ENCODE data around the gene PXDC1.
A peak's percentile ranks its signal among the peaks of the same experiment; 100 is the strongest.

Gene PXDC1

DNA sequence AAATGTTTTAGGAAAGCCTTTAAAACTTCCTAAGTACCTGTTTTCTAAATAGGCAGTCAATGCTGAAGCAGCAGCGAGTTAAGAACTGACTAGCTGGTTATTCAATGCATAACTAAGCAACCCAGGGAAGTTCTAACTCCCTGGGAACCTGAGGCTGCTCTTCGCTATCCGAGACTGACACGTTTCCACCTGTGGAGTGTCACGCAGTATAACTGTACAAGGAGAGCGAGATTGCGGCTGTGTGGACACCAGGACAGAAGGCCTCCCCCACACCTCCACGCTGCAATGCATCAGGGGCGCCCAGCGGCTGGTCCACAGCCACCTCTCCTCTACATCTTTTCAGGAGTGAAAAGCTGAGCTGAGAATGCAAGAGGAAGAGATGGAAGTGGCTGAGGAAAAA lies 8.0 kb downstream of the PXDC1 start:
- H3K9ac ChIP-seq (ENCODE audit: low read depth, low read length, poor library complexity, severe bottlenecking): no peak overlapping the region
- H3K79me2 ChIP-seq (ENCODE audit: insufficient read depth, low read length): no peaks in the 10 kb centered on the region
- H3K4me3 ChIP-seq (ENCODE audit: low read length, poor library complexity, severe bottlenecking): no peak overlapping the region
- no peaks in the 10 kb centered on the region for H3F3A ChIP-seq (ENCODE audit: low read depth)
- no peaks in the 10 kb centered on the region for H3K36me3 ChIP-seq (ENCODE audit: insufficient read depth, low read length)
- H2AFZ ChIP-seq (ENCODE audit: low read length): 0 out of 2 replicates have a peak overlapping the region, but pooled peaks have one; percentile 32
- no peaks in the 10 kb centered on the region for H3K9me2 ChIP-seq (replicated peaks; ENCODE audit: low read depth, low read length)
- TF ChIP-seq EZH2phosphoT487 (IDR thresholded peaks at IDR 0.05; ENCODE audit: borderline replicate concordance): no peak
- TF ChIP-seq, protein P1, sequence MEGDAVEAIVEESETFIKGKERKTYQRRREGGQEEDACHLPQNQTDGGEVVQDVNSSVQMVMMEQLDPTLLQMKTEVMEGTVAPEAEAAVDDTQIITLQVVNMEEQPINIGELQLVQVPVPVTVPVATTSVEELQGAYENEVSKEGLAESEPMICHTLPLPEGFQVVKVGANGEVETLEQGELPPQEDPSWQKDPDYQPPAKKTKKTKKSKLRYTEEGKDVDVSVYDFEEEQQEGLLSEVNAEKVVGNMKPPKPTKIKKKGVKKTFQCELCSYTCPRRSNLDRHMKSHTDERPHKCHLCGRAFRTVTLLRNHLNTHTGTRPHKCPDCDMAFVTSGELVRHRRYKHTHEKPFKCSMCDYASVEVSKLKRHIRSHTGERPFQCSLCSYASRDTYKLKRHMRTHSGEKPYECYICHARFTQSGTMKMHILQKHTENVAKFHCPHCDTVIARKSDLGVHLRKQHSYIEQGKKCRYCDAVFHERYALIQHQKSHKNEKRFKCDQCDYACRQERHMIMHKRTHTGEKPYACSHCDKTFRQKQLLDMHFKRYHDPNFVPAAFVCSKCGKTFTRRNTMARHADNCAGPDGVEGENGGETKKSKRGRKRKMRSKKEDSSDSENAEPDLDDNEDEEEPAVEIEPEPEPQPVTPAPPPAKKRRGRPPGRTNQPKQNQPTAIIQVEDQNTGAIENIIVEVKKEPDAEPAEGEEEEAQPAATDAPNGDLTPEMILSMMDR (conservative IDR thresholded peaks at IDR 0.05; ENCODE audit: low read length): no peak
- peaks cover 38% of the 10 kb centered on the region for H3K4me1 ChIP-seq (ENCODE audit: insufficient read depth, low read length, poor library complexity, severe bottlenecking)
- no peaks in the 10 kb centered on the region for H3K9me3 ChIP-seq (ENCODE audit: insufficient read depth, low read depth, low read length)
- H4K20me1 ChIP-seq (ENCODE audit: insufficient read depth, low read length, poor library complexity, severe bottlenecking): no peaks in the 10 kb centered on the region
- H3K4me2 ChIP-seq (ENCODE audit: low read depth, low read length, poor library complexity, severe bottlenecking): no peak overlapping the region
- no peaks in the 10 kb centered on the region for H3K27me3 ChIP-seq (ENCODE audit: insufficient read depth, low read length, poor library complexity, severe bottlenecking)

DNA sequence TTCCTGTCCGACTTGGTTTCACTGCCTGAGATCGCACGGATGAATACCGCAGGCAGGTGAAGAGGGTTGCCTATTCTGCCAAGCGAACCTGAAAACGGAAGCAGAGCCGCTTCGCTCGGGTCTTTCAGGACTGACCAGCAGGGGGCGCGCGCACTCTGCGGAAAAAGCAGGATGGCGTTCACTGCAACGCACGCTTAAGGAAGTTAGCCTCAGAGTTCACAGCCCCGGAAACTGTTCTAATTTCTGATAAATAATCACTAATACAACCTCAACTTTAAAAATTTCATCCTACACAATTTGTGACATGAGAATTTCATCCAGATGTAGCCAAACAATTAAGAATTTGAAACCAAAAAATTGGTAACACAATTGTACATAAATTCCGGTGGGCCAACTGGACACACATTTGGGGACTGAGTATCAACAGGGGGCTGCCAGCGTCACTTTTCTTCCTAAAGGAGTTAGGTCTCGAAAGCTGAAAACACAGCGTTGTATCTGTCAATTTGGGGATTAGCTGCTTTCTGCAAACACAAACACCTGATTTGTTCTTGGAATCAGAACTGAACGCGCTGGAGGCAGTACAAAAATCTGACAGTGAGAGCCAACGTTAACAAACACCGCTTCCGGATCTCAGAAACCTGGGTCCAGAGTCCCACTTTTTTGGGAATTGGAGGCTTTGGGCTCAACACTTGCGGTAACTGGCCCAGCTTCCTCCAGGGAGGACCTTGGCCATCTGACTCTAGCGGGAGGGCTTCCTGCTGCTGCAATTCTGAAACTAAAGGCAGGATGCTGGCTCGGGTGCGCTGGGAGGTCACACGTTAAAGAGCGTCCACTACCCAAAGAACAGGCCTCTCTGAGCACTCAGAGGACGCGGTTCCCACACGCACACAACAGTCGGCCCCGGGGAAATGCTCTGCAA lies 8.8 kb downstream of the PXDC1 start:
- peak overlapping the region; percentile 54 for H3K4me3 ChIP-seq (ENCODE audit: low read length, poor library complexity, severe bottlenecking)

DNA sequence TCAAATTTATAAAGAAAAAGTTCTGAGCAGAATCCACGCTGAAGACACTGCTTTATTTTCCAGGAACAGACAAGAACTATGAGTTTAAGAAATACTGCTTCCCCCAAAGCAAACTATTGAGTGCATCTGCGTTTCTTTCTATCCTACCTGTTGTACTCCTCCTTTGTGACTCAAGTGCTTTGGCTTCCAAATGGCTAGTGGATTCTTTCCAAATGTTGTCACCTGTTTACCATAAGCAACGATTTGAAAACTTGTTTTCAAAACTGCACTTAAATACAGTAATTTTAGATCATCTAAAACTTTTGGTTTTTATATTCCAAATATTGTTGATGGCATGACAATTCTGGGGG lies 9.5 kb downstream of the PXDC1 start:
- no peaks in the 10 kb centered on the region for H4K20me1 ChIP-seq (ENCODE audit: insufficient read depth, low read length, poor library complexity, severe bottlenecking)
- peak overlapping the region; percentile 54 for H3K4me3 ChIP-seq (ENCODE audit: low read length, poor library complexity, severe bottlenecking)
- H3K9me3 ChIP-seq (ENCODE audit: insufficient read depth, low read depth, low read length): no peaks in the 10 kb centered on the region
- H2AFZ ChIP-seq (ENCODE audit: low read length): peak overlapping the region; percentile 98
- TF ChIP-seq, protein P1 (conservative IDR thresholded peaks at IDR 0.05; ENCODE audit: low read length): no peak
- TF ChIP-seq EZH2phosphoT487 (IDR thresholded peaks at IDR 0.05; ENCODE audit: borderline replicate concordance): no peak
- H3F3A ChIP-seq (ENCODE audit: low read depth): no peaks in the 10 kb centered on the region
- no peaks in the 10 kb centered on the region for H3K36me3 ChIP-seq (ENCODE audit: insufficient read depth, low read length)
- no peaks in the 10 kb centered on the region for H3K9me2 ChIP-seq (replicated peaks; ENCODE audit: low read depth, low read length)
- no peaks in the 10 kb centered on the region for H3K79me2 ChIP-seq (ENCODE audit: insufficient read depth, low read length)
- H3K4me1 ChIP-seq (ENCODE audit: insufficient read depth, low read length, poor library complexity, severe bottlenecking): peaks cover 33% of the 10 kb centered on the region
- H3K27me3 ChIP-seq (ENCODE audit: insufficient read depth, low read length, poor library complexity, severe bottlenecking): no peaks in the 10 kb centered on the region
- H3K9ac ChIP-seq (ENCODE audit: low read depth, low read length, poor library complexity, severe bottlenecking): no peak overlapping the region
- H3K4me2 ChIP-seq (ENCODE audit: low read depth, low read length, poor library complexity, severe bottlenecking): peak overlapping the region; percentile 79

More for the DNA sequence above, 8.8 kb downstream of the PXDC1 start:
- peaks cover 38% of the 10 kb centered on the region for H3K4me1 ChIP-seq (ENCODE audit: insufficient read depth, low read length, poor library complexity, severe bottlenecking)
- no peaks in the 10 kb centered on the region for H3K27me3 ChIP-seq (ENCODE audit: insufficient read depth, low read length, poor library complexity, severe bottlenecking)
- peak overlapping the region; percentile 79 for H3K4me2 ChIP-seq (ENCODE audit: low read depth, low read length, poor library complexity, severe bottlenecking)
- TF ChIP-seq, protein P1 (conservative IDR thresholded peaks at IDR 0.05; ENCODE audit: low read length): peak; percentile 92
- no peak for TF ChIP-seq EZH2phosphoT487 (IDR thresholded peaks at IDR 0.05; ENCODE audit: borderline replicate concordance)
- H3K9me2 ChIP-seq (replicated peaks; ENCODE audit: low read depth, low read length): no peaks in the 10 kb centered on the region
- H4K20me1 ChIP-seq (ENCODE audit: insufficient read depth, low read length, poor library complexity, severe bottlenecking): no peaks in the 10 kb centered on the region
- H3F3A ChIP-seq (ENCODE audit: low read depth): no peaks in the 10 kb centered on the region
- H3K9me3 ChIP-seq (ENCODE audit: insufficient read depth, low read depth, low read length): no peaks in the 10 kb centered on the region
- no peaks in the 10 kb centered on the region for H3K36me3 ChIP-seq (ENCODE audit: insufficient read depth, low read length)
- no peaks in the 10 kb centered on the region for H3K79me2 ChIP-seq (ENCODE audit: insufficient read depth, low read length)
- peak overlapping the region; percentile 98 for H2AFZ ChIP-seq (ENCODE audit: low read length)
- H3K9ac ChIP-seq (ENCODE audit: low read depth, low read length, poor library complexity, severe bottlenecking): no peak overlapping the region

Data from Loucy (cell line).